Heart right ventricle (tissue), 16 donors: ENCODE data around the gene RPL7L1. TPM values are rescaled to one million over a fixed set of nuclear protein-coding genes. Genes with fewer than 3 reads are reported as not detected.

ENCODE experiments used
- ATAC-seq, 8 donors: fragments of 200-7000 bp; cut with Tn5 transposase; one replicate each; pipeline ENCODE4 v1.9.1; 2020; ENCODE audit warnings: mild to moderate bottlenecking in 8 of 8, moderate library complexity in 8 of 8, moderate number of reproducible peaks in 1 of 8
- DNase-seq, 2 donors: peaks; one replicate each; pipeline ENCODE4 v3.0.0-alpha.2; 2020
- H3K27ac ChIP-seq, 10 donors: fragments of 200-600 bp; sonication (generic) in 2 of 10; one replicate each; pipeline versions ENCODE4 v1.5.0 to v1.8.0; 2020 to 2022; ENCODE audit warnings: mild to moderate bottlenecking in 3 of 10
- H3K27me3 ChIP-seq, 7 donors: fragments of 200-600 bp; one replicate each; pipeline ENCODE4 v1.8.0; 2021 to 2022; ENCODE audit warnings: mild to moderate bottlenecking in 2 of 7
- H3K36me3 ChIP-seq, 9 donors: fragments of 200-600 bp; sonication (generic) in 1 of 9; one replicate each; pipeline versions ENCODE4 v1.5.0 to v1.8.0; 2020 to 2022; ENCODE audit warnings: mild to moderate bottlenecking in 2 of 9
- H3K4me1 ChIP-seq, 9 donors: fragments of 200-600 bp; sonication (generic) in 1 of 9; one replicate each; pipeline versions ENCODE4 v1.5.0 to v1.8.0; 2020 to 2022; ENCODE audit warnings: mild to moderate bottlenecking in 4 of 9
- H3K4me3 ChIP-seq, 10 donors: fragments of 200-600 bp; sonication (generic) in 2 of 10; one replicate each; pipeline versions ENCODE4 v1.5.0 to v1.8.0; 2020 to 2022; ENCODE audit warnings: mild to moderate bottlenecking in 7 of 10, moderate library complexity in 2 of 10
- H3K9me3 ChIP-seq, 11 donors: fragments of 200-600 bp in 10 of 11; sonication (generic) in 2 of 11; one replicate each; pipeline versions ENCODE4 v1.5.0 to v1.8.0; 2013 to 2022; ENCODE audit warnings: mild to moderate bottlenecking in 2 of 11, control low read depth in 1 of 11, moderate library complexity in 1 of 11
- WGBS, 2 donors: extraction: QIAGEN DNeasy Blood & Tissue Kit; methylation state at CpG; one replicate each; pipeline ENCODE4 v1.1.7; 2013; ENCODE audit warnings: inconsistent platforms in 1 of 2; 5-methylcytosine and 5-hydroxymethylcytosine counted together
- intact Hi-C, 10 donors: fragments of 100-400 bp; cut with DNase I; formaldehyde crosslinking; loops; one replicate each; pipeline versions ENCODE4 v1.11.1 to v1.14.2; 2022
- polyA plus RNA-seq, 2 donors: library from polyadenylated mRNA; stranded (reverse); fragments of 200-250 nt; gene quantifications; one replicate each; pipeline ENCODE4 v1.2.3, GENCODE V29; 2013
- total RNA-seq, 10 donors: library from RNA; stranded (reverse); fragmentation: NEBNext Ultra II Directional in 3 of 10; extraction: Animal tissue kit (Norgen Biotek cat#: 25700) in 3 of 10; gene quantifications; one replicate each; pipeline versions ENCODE4 v1.2.1 to v1.2.4, GENCODE V29; 2021 to 2023
- TF ChIP-seq, protein P1 (sequence below), 9 donors: fragments of 200-600 bp; sonication (generic) in 2 of 9; IDR thresholded peaks; one replicate each; pipeline versions ENCODE4 v1.5.0 to v1.8.0; 2021 to 2022; ENCODE audit warnings: antibody characterized with exemption in 9 of 9, mild to moderate bottlenecking in 5 of 9, moderate library complexity in 1 of 9
- donor health status: Arrhythmogenic right ventricular cardiomyopathy.
- donor health status: ischemic (EF 13 %, LVEDD 7.1; RV severe dilation, severe dysfunction).
- donor health status: healthy with polysubstance abuse.
- donor health status: DM: no; HTN: yes; CAD: no.
- donor health status: DM: no; HTN: no; CAD: no.
- donor health status: ischemic (EF 25% LVEDD 6.9; RV normal size, moderate dysfunction).
- donor health status: ischemic (EF 25% LVEDD 5.7; RV mildly dilated, moderate dysfunction).
- donor health status: healthy.
- donor health status: DM: yes; HTN: yes; CAD: no.
- donor health status: Ischemic cardiomyopathy.
- donor health status: ischemic (EF 35%, LVEDD 5.7; RV mildly dilated, moderate dysfunction).
- donor health status: nonischemic (EF 11% LVEDD 7.7; RV severe dilation, severe dysfunction).
- donor health status: DM: yes; HTN: yes; CAD: no.
- donor health status: PGD.
- donor health status: ischemic (EF 29% LVEDD 5.4; RV normal size, mild dysfunction).
- donor health status: nonischemic (EF 23%, LVEDD 6.1; RV moderate dilation, normal function).

The RPL7L1 gene
- total and polyA plus RNA-seq, 12 donors, result 23.7 to 52.5 (median 44.7) TPM

DNA sequence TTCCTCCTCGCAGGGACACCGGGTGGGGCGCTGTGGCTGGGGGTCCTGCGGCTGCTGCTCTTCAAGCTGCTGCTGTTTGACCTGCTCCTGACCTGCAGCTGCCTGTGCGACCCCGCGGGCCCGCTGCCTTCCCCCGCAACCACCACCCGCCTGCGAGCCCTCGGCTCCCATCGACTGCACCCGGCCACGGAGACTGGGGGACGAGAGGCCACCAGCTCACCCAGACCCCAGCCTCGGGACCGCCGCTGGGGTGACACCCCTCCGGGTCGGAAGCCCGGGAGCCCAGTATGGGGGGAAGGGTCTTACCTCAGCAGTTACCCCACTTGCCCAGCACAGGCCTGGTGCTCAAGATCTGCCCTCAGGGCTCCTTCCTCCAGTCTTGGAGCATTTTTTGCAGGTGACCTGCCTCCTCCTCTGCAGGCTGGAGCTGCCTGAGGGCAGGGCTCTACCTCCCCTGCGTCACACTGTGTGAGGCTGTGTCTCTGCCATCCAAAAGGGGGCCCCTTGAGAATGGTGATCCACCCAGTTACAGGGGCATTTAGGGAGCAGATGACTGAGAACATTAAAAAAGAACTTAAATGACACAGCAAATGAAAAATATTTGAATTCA lies 45.9 kb downstream of the RPL7L1 start:
- Histone ChIP-seq H3K27ac (no peak overlapping the region), H3K4me1 (peaks cover 0 to 31% (median 11%) of the 10 kb centered on the region in 9 donors), H3K9me3 (no peaks in the 10 kb centered on the region), H3K27me3 (peaks cover 0 to 7% (median 0%) of the 10 kb centered on the region in 7 donors), H3K4me3 (no peak overlapping the region), H3K36me3 (no peaks in the 10 kb centered on the region)
- intact Hi-C loops, result loop anchor here in 1 of 10 donors (10.0 kb wide), 1 partner anchor 129 kb away; the partner anchor contains the start of genes CUL7, KLC4 and MRPL2
- WGBS, 2 donors, result 39 to 52% methylated on average over 23 of the region's 23 CpGs
- TF ChIP-seq, protein P1, sequence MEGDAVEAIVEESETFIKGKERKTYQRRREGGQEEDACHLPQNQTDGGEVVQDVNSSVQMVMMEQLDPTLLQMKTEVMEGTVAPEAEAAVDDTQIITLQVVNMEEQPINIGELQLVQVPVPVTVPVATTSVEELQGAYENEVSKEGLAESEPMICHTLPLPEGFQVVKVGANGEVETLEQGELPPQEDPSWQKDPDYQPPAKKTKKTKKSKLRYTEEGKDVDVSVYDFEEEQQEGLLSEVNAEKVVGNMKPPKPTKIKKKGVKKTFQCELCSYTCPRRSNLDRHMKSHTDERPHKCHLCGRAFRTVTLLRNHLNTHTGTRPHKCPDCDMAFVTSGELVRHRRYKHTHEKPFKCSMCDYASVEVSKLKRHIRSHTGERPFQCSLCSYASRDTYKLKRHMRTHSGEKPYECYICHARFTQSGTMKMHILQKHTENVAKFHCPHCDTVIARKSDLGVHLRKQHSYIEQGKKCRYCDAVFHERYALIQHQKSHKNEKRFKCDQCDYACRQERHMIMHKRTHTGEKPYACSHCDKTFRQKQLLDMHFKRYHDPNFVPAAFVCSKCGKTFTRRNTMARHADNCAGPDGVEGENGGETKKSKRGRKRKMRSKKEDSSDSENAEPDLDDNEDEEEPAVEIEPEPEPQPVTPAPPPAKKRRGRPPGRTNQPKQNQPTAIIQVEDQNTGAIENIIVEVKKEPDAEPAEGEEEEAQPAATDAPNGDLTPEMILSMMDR (IDR thresholded peaks at IDR 0.05), result no peak
- ATAC-seq (no peak), DNase-seq (no peak)

DNA sequence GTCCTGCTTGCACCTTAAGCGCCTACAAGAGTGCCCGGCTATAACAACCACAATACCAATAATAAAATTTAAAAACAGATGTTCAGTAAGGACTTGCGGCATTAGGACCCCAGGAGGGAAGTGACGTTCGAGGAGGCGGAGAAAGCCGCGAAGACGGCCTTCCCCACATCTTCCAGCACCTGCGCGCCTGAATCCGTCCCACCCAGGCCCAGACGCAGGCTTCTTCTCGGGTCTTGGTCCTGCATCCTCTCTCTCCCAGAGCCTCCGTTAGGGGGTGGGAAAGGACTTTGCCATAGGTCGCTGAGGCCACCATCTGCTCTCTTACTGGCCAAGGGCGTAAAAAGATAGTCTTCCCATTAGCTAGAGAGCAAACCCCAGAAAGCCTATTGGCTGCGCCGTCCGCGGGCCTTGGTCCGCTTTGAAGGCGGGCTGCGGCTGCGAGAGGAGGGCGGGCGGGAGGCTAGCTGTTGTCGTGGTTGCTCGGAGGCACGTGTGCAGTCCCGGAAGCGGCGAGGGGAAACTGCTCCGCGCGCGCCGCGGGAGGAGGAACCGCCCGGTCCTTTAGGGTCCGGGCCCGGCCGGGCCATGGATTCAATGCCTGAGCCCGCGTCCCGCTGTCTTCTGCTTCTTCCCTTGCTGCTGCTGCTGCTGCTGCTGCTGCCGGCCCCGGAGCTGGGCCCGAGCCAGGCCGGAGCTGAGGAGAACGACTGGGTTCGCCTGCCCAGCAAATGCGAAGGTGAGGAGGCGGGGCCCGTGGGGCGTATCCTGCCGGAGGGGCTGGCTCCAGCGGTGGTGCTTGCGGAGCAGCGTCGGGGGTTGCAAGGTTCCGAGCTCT lies 49.8 kb downstream of the RPL7L1 start, which contains the start of gene CNPY3:
CNPY3 (plus strand) TSS at position 495 of the 835 bp plus-strand sequence; CDS start at position 586, 91 bp downstream.
- 0% methylated on average over 63 of the region's 63 CpGs for WGBS, 2 donors
- Histone ChIP-seq H3K9me3 (no peaks in the 10 kb centered on the region), H3K4me3 (peak within 1 kb of the TSS; percentile 48 to 89 (median 78)), H3K27me3 (peaks cover 0 to 7% (median 0%) of the 10 kb centered on the region in 7 donors), H3K36me3 (peaks cover 0 to 18% (median under 1%) of the 10 kb centered on the region in 9 donors), H3K27ac (peak within 1 kb of the TSS; percentile 74 to 96 (median 93)), H3K4me1 (peaks cover 0 to 54% (median 18%) of the 10 kb centered on the region in 9 donors)
- peak; percentile 95 to 97 (median 96) for ATAC-seq
- intact Hi-C loops, result loop anchor here in 2 of 10 donors (1.0 to 10.0 kb wide), 2 partner anchors 126 to 130 kb away; partner anchors contain the start of genes KLC4 (in 2 of the 2), MRPL2 (in 2 of the 2) and CUL7 (in 1 of the 2)
- peak; percentile 91 to 93 for DNase-seq
- TF ChIP-seq, protein P1 (IDR thresholded peaks at IDR 0.05), result peak in 2 of 9 donors; percentile 13 to 18

DNA sequence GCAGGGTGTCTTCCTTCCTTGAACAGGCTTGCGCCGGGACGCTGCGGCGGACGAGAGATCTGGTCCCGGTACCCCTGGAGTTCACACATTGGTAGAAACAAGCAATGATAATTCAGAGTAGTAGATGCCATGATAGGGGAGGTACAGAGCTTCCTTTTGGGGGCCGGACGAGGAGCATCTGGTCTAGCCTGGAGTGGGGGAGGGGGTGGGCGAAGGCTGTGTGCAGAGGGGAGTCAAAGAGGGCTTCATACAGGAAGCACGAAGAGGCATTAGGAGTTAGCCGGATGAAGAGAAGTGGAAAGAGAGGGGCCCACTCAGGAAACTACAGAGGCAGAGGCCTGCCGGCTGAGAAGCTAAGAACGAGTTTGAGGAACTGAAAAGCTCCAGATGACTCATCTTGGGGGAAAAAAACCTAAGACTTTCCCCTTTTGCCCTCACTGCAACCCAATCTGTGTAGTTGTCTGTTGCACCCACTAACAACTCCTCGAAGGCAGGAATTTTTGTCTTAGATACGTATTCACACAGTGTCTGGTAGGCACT lies 50.5 kb downstream of the RPL7L1 start:
- TF ChIP-seq, protein P1 (IDR thresholded peaks at IDR 0.05), result no peak
- no peaks in the 10 kb centered on the region for H3K9me3 ChIP-seq
- peak overlapping the region; percentile 48 to 89 (median 78) for H3K4me3 ChIP-seq
- ATAC-seq (peak; percentile 6 to 21 (median 16)), DNase-seq (peak in 1 of 2 donors; percentile 26)
- H3K27ac ChIP-seq, result peak overlapping the region; percentile 74 to 96 (median 93)
- H3K36me3 ChIP-seq, result peaks cover 0 to 25% (median 4%) of the 10 kb centered on the region in 9 donors
- peaks cover 0 to 7% (median 0%) of the 10 kb centered on the region in 7 donors for H3K27me3 ChIP-seq
- intact Hi-C loops, result loop anchor here in 3 of 10 donors (1.0 to 10.0 kb wide), 4 partner anchors 42 to 129 kb away; partner anchors contain the start of genes KLC4 (in 2 of the 3), MRPL2 (in 2 of the 3), CUL7 (in 1 of the 3) and PEX6 (in 1 of the 3)
- 2% methylated on average over 16 of the region's 16 CpGs for WGBS, 2 donors
- H3K4me1 ChIP-seq, result peaks cover 0 to 58% (median 18%) of the 10 kb centered on the region in 9 donors
